SU-DHL-6 (cell line): ENCODE data around the gene MICALL1.

ENCODE experiments used
- H2AFZ ChIP-seq: fragments of 200-600 bp; sonication (generic); 2 replicates; pipeline ENCODE4 v1.6.1; 2014; ENCODE audit warnings: low read depth, mild to moderate bottlenecking, moderate library complexity, mixed read lengths, antibody characterized with exemption, low read length; ENCODE audit not compliant: severe bottlenecking
- H3F3A ChIP-seq: fragments of 200-600 bp; shearing (Covaris generic); 2 replicates; pipeline ENCODE4 v1.6.0; 2016; ENCODE audit warnings: antibody characterized with exemption, mild to moderate bottlenecking; ENCODE audit not compliant: insufficient read depth
- H3K27ac ChIP-seq: fragments of 200-600 bp; sonication (generic); 2 replicates; pipeline ENCODE4 v1.5.1; 2016; ENCODE audit warnings: low read depth, mild to moderate bottlenecking, low read length, moderate library complexity, mixed read lengths
- H3K27me3 ChIP-seq: fragments of 200-600 bp; sonication (generic), shearing (Covaris generic); 2 replicates; pipeline ENCODE4 v1.6.0; 2014; ENCODE audit warnings: mild to moderate bottlenecking, low read length
- H3K36me3 ChIP-seq: fragments of 200-600 bp; sonication (generic); 2 replicates; pipeline ENCODE4 v1.6.1; 2014; ENCODE audit warnings: mild to moderate bottlenecking, low read length, mixed read lengths
- H3K4me2 ChIP-seq: fragments of 300-600, 200-600 bp; shearing (Covaris generic), sonication (generic); 2 replicates; pipeline ENCODE4 v1.6.0; 2014; ENCODE audit warnings: low read length, low read depth, mild to moderate bottlenecking; ENCODE audit not compliant: poor library complexity, severe bottlenecking
- H3K4me3 ChIP-seq: fragments of 200-600 bp; sonication (generic); 2 replicates; pipeline ENCODE4 v1.5.1; 2014; ENCODE audit warnings: antibody characterized with exemption, low read length, mild to moderate bottlenecking, mixed read lengths; ENCODE audit not compliant: insufficient read depth, poor library complexity, severe bottlenecking
- H3K79me2 ChIP-seq: fragments of 200-600 bp; sonication (generic); 2 replicates; pipeline ENCODE4 v1.6.1; 2014; ENCODE audit warnings: mild to moderate bottlenecking, low read length, moderate library complexity; ENCODE audit not compliant: insufficient read depth
- H3K9ac ChIP-seq: fragments of 200-600 bp; sonication (generic); 2 replicates; pipeline ENCODE4 v1.7.0; 2014; ENCODE audit warnings: mild to moderate bottlenecking, low read length
- H3K9me2 ChIP-seq: fragments of 200-600 bp; sonication (generic); replicated peaks from 2 replicates; pipeline ENCODE4 v1.6.1; 2014; ENCODE audit warnings: low read length; ENCODE audit not compliant: insufficient read depth
- H3K9me3 ChIP-seq: fragments of 200-600 bp; sonication (generic); 2 replicates; pipeline ENCODE4 v1.6.1; 2014; ENCODE audit warnings: low read length, mixed read lengths; ENCODE audit not compliant: insufficient read depth
- H4K20me1 ChIP-seq: fragments of 200-600 bp; sonication (generic); 2 replicates; pipeline ENCODE4 v1.6.1; 2014; ENCODE audit warnings: low read depth, mild to moderate bottlenecking, antibody characterized with exemption, low read length, moderate library complexity, mixed read lengths
- CTCF ChIP-seq: fragments of 200-600 bp; sonication (generic); IDR thresholded peaks from one replicate; pipeline ENCODE4 v1.5.1; 2017; ENCODE audit warnings: antibody characterized with exemption, mild to moderate bottlenecking, low read length, moderate library complexity; ENCODE audit not compliant: insufficient read depth, poor library complexity, severe bottlenecking
- EZH2phosphoT487 ChIP-seq: fragments of 200-600 bp; sonication (generic), shearing (Covaris generic); conservative IDR thresholded peaks from 2 replicates; pipeline ENCODE4 v1.6.1; 2018; ENCODE audit warnings: mild to moderate bottlenecking, antibody characterized with exemption, low read length, moderate library complexity, mixed read lengths

The MICALL1 gene

DNA sequence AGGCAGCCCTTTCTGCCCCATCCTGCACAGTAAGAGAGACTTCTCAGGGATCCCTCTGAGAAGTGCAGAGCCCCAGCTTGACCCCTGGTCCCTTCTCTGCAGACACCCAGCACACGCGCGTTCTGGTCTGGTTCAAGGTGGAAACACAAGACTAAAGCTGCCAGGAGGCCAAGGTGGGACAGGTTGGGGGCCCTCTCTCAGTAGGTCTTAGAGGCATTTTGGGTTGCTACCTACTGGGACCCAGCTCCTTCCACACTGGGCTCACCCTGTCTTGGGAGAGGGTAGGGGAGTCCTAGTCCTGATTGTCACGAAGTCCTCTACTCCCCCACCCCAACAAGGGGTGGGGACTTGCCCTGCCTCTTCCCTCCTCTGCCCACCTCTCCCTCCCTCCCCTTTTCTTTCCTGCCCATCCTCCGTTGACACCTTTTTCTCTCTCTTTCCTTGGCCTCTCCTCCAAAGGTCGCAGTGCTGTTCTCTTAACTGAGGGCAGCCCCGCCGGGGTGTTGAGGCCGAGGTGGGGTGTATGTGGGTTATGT lies 79.0 kb downstream of the MICALL1 start:
- Histone ChIP-seq H3K4me2 (no peak overlapping the region), H3F3A (no peaks in the 10 kb centered on the region), H3K4me3 (no peak overlapping the region), H4K20me1 (no peaks in the 10 kb centered on the region), H3K9me2 (no peaks in the 10 kb centered on the region), H3K27me3 (no peaks in the 10 kb centered on the region), H3K27ac (no peak overlapping the region), H2AFZ (no peak overlapping the region), H3K9me3 (no peaks in the 10 kb centered on the region), H3K9ac (no peak overlapping the region), H3K79me2 (no peaks in the 10 kb centered on the region), H3K36me3 (no peaks in the 10 kb centered on the region)
- TF ChIP-seq EZH2phosphoT487: no peak
- TF ChIP-seq CTCF: no peak

DNA sequence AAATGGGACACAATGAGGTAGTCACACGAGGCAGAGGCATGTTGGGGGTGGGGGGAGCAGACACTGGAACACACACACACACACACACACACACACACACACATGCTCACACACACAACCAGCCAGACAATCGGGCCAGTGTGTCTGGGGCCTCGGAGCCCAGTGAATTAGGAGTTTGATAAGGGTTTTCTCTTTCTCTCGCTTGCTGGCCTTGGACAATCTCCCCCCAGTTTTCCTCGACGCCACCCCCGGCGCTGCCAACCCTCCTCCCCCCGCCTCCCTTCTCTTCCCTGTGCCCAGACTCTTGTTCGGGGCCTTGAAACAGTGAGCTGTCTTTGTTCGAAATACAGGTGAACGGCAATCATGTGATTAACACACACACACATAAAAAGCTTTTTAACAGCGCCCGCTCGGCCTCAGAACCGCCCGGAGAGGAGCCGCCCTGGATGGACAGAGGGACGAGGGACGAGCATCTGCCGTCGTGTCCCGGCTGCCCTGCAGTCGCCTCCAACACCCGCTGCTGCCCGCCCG lies 79.7 kb downstream of the MICALL1 start:
- Histone ChIP-seq H3K36me3 (no peaks in the 10 kb centered on the region), H3K9ac (no peak overlapping the region), H3K4me2 (no peak overlapping the region), H3K9me3 (no peaks in the 10 kb centered on the region), H4K20me1 (no peaks in the 10 kb centered on the region), H3K27ac (no peak overlapping the region), H3F3A (no peaks in the 10 kb centered on the region), H3K9me2 (no peaks in the 10 kb centered on the region), H2AFZ (no peak overlapping the region), H3K27me3 (no peaks in the 10 kb centered on the region), H3K79me2 (no peaks in the 10 kb centered on the region), H3K4me3 (no peak overlapping the region)
- TF ChIP-seq EZH2phosphoT487: no peak
- no peak for TF ChIP-seq CTCF

DNA sequence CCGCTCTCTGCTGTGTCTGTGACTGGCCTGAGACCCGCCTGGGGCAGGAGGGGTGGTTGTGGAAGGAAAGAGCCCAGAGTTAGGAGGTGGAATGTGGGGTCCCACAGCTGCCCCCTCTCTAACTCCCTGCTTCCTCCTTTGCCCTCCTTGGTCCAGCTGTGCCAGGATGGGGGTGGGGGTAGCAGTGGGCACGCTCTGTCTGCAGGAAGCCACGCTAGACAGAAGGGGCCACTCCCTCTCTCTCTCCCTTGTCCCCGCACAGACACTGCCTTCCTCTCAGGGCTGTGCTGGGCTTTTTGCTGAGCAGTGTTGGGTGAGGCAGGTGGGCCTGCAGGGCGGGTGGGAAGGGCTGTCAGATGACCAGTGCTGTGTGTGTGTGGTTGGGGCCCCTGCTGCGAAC lies 80.3 kb downstream of the MICALL1 start:
- TF ChIP-seq CTCF: no peak
- no peak for TF ChIP-seq EZH2phosphoT487

More for the DNA sequence above, 80.3 kb downstream of the MICALL1 start:
- H3K4me2 ChIP-seq: no peak overlapping the region
- H2AFZ ChIP-seq: no peak overlapping the region
- no peak overlapping the region for H3K9ac ChIP-seq
- H3K27ac ChIP-seq: no peak overlapping the region
- H3K27me3 ChIP-seq: no peaks in the 10 kb centered on the region
- no peaks in the 10 kb centered on the region for H3K36me3 ChIP-seq
- H3K4me3 ChIP-seq: no peak overlapping the region
- H3F3A ChIP-seq: no peaks in the 10 kb centered on the region
- H3K9me3 ChIP-seq: no peaks in the 10 kb centered on the region
- no peaks in the 10 kb centered on the region for H3K9me2 ChIP-seq
- H4K20me1 ChIP-seq: no peaks in the 10 kb centered on the region
- no peaks in the 10 kb centered on the region for H3K79me2 ChIP-seq
